Mesenchymal stem cell (in vitro differentiated cells and primary cell): Measurements from ENCODE around the gene MGAT5B.

Experiments used
- DNase-seq: peaks from one replicate; pipeline ENCODE4 v3.0.0-alpha.2; 2013
- H2AFZ ChIP-seq: one replicate; pipeline ENCODE4 v1.6.1; 2013; ENCODE audit warnings: low read depth, mild to moderate bottlenecking, control low read depth, inconsistent platforms, low read length, moderate library complexity
- H2AK5ac ChIP-seq: 2 replicates; pipeline ENCODE4 v1.6.1; 2013; ENCODE audit warnings: low read length, moderate library complexity, mild to moderate bottlenecking, inconsistent platforms; ENCODE audit not compliant: severe bottlenecking
- H2BK120ac ChIP-seq: one replicate; pipeline ENCODE4 v1.6.1; 2013; ENCODE audit warnings: low read depth, mild to moderate bottlenecking, inconsistent platforms, low read length, moderate library complexity
- H2BK12ac ChIP-seq, 2 experiments: one replicate each; pipeline ENCODE4 v1.6.1; 2013; ENCODE audit warnings: inconsistent platforms in 2 of 2, low read length in 2 of 2, mild to moderate bottlenecking in 2 of 2, moderate library complexity in 2 of 2, control low read depth in 1 of 2
- H2BK15ac ChIP-seq: one replicate; pipeline ENCODE4 v1.6.1; 2013; ENCODE audit warnings: mild to moderate bottlenecking, low read depth, inconsistent platforms; ENCODE audit not compliant: poor library complexity, severe bottlenecking
- H2BK5ac ChIP-seq: 2 replicates; pipeline ENCODE4 v1.6.1; 2013; ENCODE audit warnings: low read depth, mild to moderate bottlenecking, low read length, control low read depth, inconsistent platforms; ENCODE audit not compliant: poor library complexity, severe bottlenecking
- H3K14ac ChIP-seq, 2 experiments: one replicate each; pipeline ENCODE4 v1.6.1; 2013; ENCODE audit warnings: inconsistent platforms in 2 of 2, low read length in 2 of 2, control low read depth in 1 of 2, mild to moderate bottlenecking in 1 of 2, moderate library complexity in 1 of 2
- H3K18ac ChIP-seq, 2 experiments: one replicate each; pipeline ENCODE4 v1.6.1; 2013; ENCODE audit warnings: inconsistent platforms in 2 of 2, low read length in 2 of 2, control low read depth in 1 of 2, low read depth in 1 of 2, mild to moderate bottlenecking in 1 of 2
- H3K23ac ChIP-seq, 2 experiments: one replicate each; pipeline ENCODE4 v1.6.1; 2013; ENCODE audit warnings: inconsistent platforms in 2 of 2, low read length in 2 of 2, mild to moderate bottlenecking in 2 of 2, moderate library complexity in 2 of 2, control low read depth in 1 of 2
- H3K27ac ChIP-seq: 2 replicates; pipeline ENCODE4 v1.5.1; 2013; ENCODE audit warnings: mild to moderate bottlenecking, moderate library complexity, low read length, control low read depth, inconsistent platforms; ENCODE audit not compliant: poor library complexity, severe bottlenecking
- H3K27me3 ChIP-seq, 2 experiments: 2 replicates each; pipeline versions ENCODE4 v1.6.1 to v1.7.0; 2013; ENCODE audit warnings: low read length in 2 of 2, mild to moderate bottlenecking in 2 of 2, moderate library complexity in 2 of 2, control low read depth in 1 of 2, inconsistent platforms in 1 of 2; ENCODE audit not compliant: control insufficient read depth in 1 of 2, insufficient read depth in 1 of 2
- H3K36me3 ChIP-seq, 2 experiments: 2 replicates each; pipeline versions ENCODE4 v1.6.1 to v1.7.0; 2013; ENCODE audit warnings: low read length in 2 of 2, control low read depth in 1 of 2, inconsistent platforms in 1 of 2, low read depth in 1 of 2, mild to moderate bottlenecking in 1 of 2; ENCODE audit not compliant: insufficient read depth in 2 of 2, control insufficient read depth in 1 of 2
- H3K4ac ChIP-seq, 2 experiments: one replicate each; pipeline ENCODE4 v1.6.1; 2013; ENCODE audit warnings: inconsistent platforms in 2 of 2, low read length in 2 of 2, mild to moderate bottlenecking in 2 of 2, moderate library complexity in 2 of 2, control low read depth in 1 of 2, low read depth in 1 of 2
- H3K4me1 ChIP-seq: 2 replicates; pipeline ENCODE4 v1.6.1; 2013; ENCODE audit warnings: low read depth, low read length, control low read depth; ENCODE audit not compliant: control insufficient read depth, insufficient read depth
- H3K4me2 ChIP-seq: 2 replicates; pipeline ENCODE4 v1.6.1; 2013; ENCODE audit warnings: low read length, mild to moderate bottlenecking, inconsistent platforms; ENCODE audit not compliant: poor library complexity, severe bottlenecking
- H3K4me3 ChIP-seq, 2 experiments: 2 replicates each; pipeline versions ENCODE4 v1.5.1 to v1.7.0; 2013; ENCODE audit warnings: low read length in 2 of 2, mild to moderate bottlenecking in 2 of 2, control low read depth in 1 of 2, low read depth in 1 of 2; ENCODE audit not compliant: insufficient read depth in 1 of 2
- H3K79me1 ChIP-seq: replicated peaks from 2 replicates; pipeline ENCODE4 v1.6.1; 2013; ENCODE audit warnings: mild to moderate bottlenecking, control low read depth, low read length, inconsistent platforms; ENCODE audit not compliant: poor library complexity, severe bottlenecking
- H3K9ac ChIP-seq: 2 replicates; pipeline ENCODE4 v1.7.0; 2013; ENCODE audit warnings: mild to moderate bottlenecking, low read length, moderate library complexity
- H3K9me3 ChIP-seq: 2 replicates; pipeline ENCODE4 v1.7.0; 2013; ENCODE audit warnings: mild to moderate bottlenecking, low read length; ENCODE audit not compliant: control insufficient read depth
- H4K8ac ChIP-seq: one replicate; pipeline ENCODE4 v1.6.1; 2013; ENCODE audit warnings: inconsistent platforms, mild to moderate bottlenecking, low read length, moderate library complexity
- H4K91ac ChIP-seq: one replicate; pipeline ENCODE4 v1.6.1; 2013; ENCODE audit warnings: mild to moderate bottlenecking, low read length, inconsistent platforms
- WGBS: methylation state at CpG from one replicate; pipeline ENCODE4 v1.1.7; 2013; ENCODE audit warnings: mixed read lengths; 5-methylcytosine and 5-hydroxymethylcytosine counted together

MGAT5B gene

DNA sequence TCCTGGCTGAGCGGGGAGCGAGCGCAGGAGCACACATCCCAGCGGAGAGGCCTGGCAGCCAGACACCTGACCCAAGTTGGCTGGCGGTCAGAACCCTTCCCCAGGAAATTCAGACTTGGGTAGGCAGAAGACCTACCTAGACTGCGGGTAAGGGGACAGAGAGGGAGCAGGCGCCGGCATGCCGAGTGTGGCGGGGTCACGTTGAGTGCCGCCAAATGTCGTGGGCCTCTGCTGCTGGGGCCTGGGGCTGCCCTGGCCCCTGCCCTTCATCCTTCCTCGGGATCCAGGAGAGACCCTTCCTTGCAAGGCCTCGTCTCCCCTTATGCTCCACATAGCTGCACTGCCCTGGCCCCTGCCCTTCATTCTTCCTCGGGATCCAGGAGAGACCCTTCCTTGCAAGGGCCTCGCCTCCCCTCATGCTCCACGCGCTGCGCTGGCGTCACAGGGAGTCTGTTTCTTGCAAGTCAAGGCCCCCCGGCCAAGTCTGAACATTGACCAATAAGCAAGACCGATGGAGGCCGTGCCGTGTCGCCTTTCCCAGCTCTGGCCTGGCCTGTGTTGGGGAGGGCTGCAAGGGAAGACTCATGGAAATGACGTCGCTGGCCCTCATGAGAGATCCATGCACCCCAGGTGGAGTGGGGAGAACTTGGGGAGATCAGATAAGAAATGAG is 47.8 kb downstream of the MGAT5B start:
- H3K4me1 ChIP-seq, result peaks cover 1% of the 10 kb centered on the region
- no peak overlapping the region for H2BK120ac ChIP-seq
- WGBS, result 94% methylated on average over 28 of the region's 28 CpGs
- H3K4ac ChIP-seq, result no peak overlapping the region
- H3K36me3 ChIP-seq, result no peaks in the 10 kb centered on the region
- no peak for DNase-seq
- no peak overlapping the region for H3K4me2 ChIP-seq
- no peak overlapping the region for H2BK5ac ChIP-seq
- no peak overlapping the region for H2AFZ ChIP-seq
- no peak overlapping the region for H4K91ac ChIP-seq
- H3K27me3 ChIP-seq, result peaks cover 31 to 78% of the 10 kb centered on the region in 2 experiments
- H2AK5ac ChIP-seq, result no peak overlapping the region
- H3K4me3 ChIP-seq, result no peak overlapping the region
- no peak overlapping the region for H2BK15ac ChIP-seq
- H3K9me3 ChIP-seq, result no peaks in the 10 kb centered on the region
- no peak overlapping the region for H3K9ac ChIP-seq
- no peak overlapping the region for H3K18ac ChIP-seq
- no peak overlapping the region for H4K8ac ChIP-seq
- H2BK12ac ChIP-seq, result no peak overlapping the region
- no peaks in the 10 kb centered on the region for H3K79me1 ChIP-seq
- H3K27ac ChIP-seq, result no peak overlapping the region
- H3K14ac ChIP-seq, result no peak overlapping the region
- no peak overlapping the region for H3K23ac ChIP-seq

DNA sequence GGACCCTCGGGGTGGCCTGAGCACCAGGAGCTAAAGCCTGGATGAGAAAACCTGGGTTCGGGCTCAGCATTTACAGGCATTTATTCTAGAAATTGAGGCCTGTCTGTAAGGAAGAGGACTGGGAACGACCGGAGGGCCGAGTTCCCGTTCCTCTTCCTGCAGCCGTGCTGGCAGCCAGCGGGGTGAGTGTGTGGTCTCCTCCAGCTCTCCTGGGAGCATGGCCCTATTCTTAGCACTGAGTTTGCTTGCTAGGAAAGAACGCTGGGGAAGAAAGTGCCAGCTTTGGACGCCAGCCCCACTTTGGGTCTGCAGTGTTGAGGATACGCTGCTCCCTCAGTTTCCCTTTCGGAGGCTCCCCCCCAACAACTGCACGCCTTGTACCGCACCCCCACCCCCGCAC is 49.6 kb downstream of the MGAT5B start:
- no peaks in the 10 kb centered on the region for H3K9me3 ChIP-seq
- H2BK120ac ChIP-seq, result no peak overlapping the region
- no peak overlapping the region for H2AK5ac ChIP-seq
- H3K4me1 ChIP-seq, result no peaks in the 10 kb centered on the region
- DNase-seq, result no peak
- no peak overlapping the region for H2BK5ac ChIP-seq
- H3K79me1 ChIP-seq, result no peaks in the 10 kb centered on the region
- no peak overlapping the region for H3K27ac ChIP-seq
- no peak overlapping the region for H4K8ac ChIP-seq
- no peak overlapping the region for H3K4me3 ChIP-seq
- WGBS, result 90% methylated on average over 15 of the region's 15 CpGs
- H2AFZ ChIP-seq, result no peak overlapping the region
- no peak overlapping the region for H4K91ac ChIP-seq
- no peak overlapping the region for H3K4me2 ChIP-seq
- peaks cover 50 to 88% of the 10 kb centered on the region in 2 experiments for H3K27me3 ChIP-seq
- H3K23ac ChIP-seq, result no peak overlapping the region
- no peak overlapping the region for H2BK12ac ChIP-seq
- no peak overlapping the region for H3K14ac ChIP-seq
- no peak overlapping the region for H3K18ac ChIP-seq
- H2BK15ac ChIP-seq, result no peak overlapping the region
- H3K9ac ChIP-seq, result no peak overlapping the region
- no peak overlapping the region for H3K4ac ChIP-seq
- H3K36me3 ChIP-seq, result no peaks in the 10 kb centered on the region

DNA sequence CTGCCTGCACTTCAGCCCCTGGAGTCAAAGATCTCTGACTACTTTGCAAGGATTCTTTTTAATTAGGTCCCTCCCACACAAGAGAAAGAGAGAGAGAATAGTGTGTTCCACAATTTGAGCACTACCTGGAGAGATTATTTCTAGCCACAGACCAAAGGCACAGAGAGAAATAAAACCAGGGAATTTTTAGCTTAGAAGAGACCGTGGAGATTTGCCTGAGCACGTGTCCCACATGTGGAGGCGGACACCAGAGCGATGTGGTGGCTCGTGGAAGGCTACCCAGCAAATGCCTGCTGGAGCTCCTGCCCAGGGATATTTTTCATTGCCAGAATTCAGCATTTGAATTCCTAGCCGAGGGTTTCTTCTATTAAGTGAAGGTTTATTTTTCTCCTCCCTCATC is 50.6 kb downstream of the MGAT5B start:
- Histone ChIP-seq H3K9me3 (no peaks in the 10 kb centered on the region), H3K9ac (no peak overlapping the region), H3K18ac (no peak overlapping the region), H3K4me1 (no peaks in the 10 kb centered on the region), H3K14ac (no peak overlapping the region), H3K4ac (no peak overlapping the region), H3K79me1 (no peaks in the 10 kb centered on the region), H4K91ac (no peak overlapping the region), H2AK5ac (no peak overlapping the region), H2BK5ac (no peak overlapping the region), H3K27ac (no peak overlapping the region), H3K27me3 (peaks cover 54 to 89% of the 10 kb centered on the region in 2 experiments), H3K4me2 (no peak overlapping the region), H3K36me3 (no peaks in the 10 kb centered on the region), H2BK120ac (no peak overlapping the region), H4K8ac (no peak overlapping the region), H2BK15ac (no peak overlapping the region), H2AFZ (no peak overlapping the region), H3K4me3 (no peak overlapping the region), H2BK12ac (no peak overlapping the region), H3K23ac (no peak overlapping the region)
- WGBS, result 86% methylated on average over 5 of the region's 6 CpGs
- DNase-seq, result no peak

DNA sequence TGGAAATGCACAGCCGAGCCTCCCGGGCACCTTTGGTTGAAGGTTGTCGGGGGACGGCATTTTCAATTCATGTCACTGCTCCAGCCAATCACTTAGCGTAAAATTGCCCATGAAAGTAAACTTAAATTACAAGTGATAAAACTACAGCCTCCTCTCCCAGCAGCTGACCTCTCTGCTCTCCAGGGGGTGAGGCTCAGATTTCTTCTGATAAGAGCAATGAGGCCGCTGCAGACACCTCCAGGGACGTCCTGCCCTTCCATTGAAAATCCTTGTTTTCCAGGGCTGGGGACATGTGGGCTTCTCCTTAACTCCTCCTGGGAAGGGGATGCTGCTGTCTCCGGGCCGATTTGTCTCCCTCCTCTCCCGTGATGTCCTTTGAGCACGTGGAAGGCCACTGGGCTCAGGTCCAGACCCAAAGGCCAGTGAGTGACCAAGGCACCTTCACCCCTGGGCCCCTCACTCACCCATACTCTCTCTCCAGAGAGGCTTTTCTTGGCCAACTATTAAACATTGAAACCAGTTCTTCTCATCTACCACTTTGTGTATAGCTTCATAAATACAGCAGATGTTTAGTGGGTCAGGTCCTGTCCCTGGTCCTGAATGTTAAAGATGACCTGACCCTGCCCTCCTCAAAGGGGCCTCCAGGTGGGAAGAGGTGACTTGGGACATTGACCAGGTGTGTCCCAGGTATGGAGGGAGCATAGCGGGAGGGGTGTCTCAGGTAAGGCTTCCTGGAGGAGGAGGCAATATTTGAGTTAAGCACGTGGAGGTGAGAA is 52.3 kb downstream of the MGAT5B start:
- no peak overlapping the region for H2BK120ac ChIP-seq
- no peaks in the 10 kb centered on the region for H3K9me3 ChIP-seq
- no peak overlapping the region for H4K91ac ChIP-seq
- no peak overlapping the region for H2BK12ac ChIP-seq
- H2AK5ac ChIP-seq, result no peak overlapping the region
- H2BK15ac ChIP-seq, result no peak overlapping the region
- H3K36me3 ChIP-seq, result no peaks in the 10 kb centered on the region
- no peak overlapping the region for H3K9ac ChIP-seq
- H3K79me1 ChIP-seq, result no peaks in the 10 kb centered on the region
- no peak overlapping the region for H3K23ac ChIP-seq
- H3K4me3 ChIP-seq, result no peak overlapping the region
- H3K27me3 ChIP-seq, result peaks cover 54 to 90% of the 10 kb centered on the region in 2 experiments
- no peak overlapping the region for H2AFZ ChIP-seq
- no peak overlapping the region for H2BK5ac ChIP-seq
- DNase-seq, result no peak
- no peak overlapping the region for H4K8ac ChIP-seq
- H3K4me1 ChIP-seq, result no peaks in the 10 kb centered on the region
- no peak overlapping the region for H3K27ac ChIP-seq
- no peak overlapping the region for H3K18ac ChIP-seq
- H3K14ac ChIP-seq, result no peak overlapping the region
- no peak overlapping the region for H3K4ac ChIP-seq
- WGBS, result 58% methylated on average over 13 of the region's 13 CpGs
- H3K4me2 ChIP-seq, result no peak overlapping the region
